Neural crest cell (in vitro differentiated cells): ENCODE results near the gene PDZRN4. TPM values are rescaled to one million over a fixed set of nuclear protein-coding genes. Genes with fewer than 3 reads are reported as not detected.

ENCODE experiments used
- DNase-seq: peaks from one replicate; pipeline ENCODE4 v3.0.0; 2021; ENCODE audit warnings: low read depth, mixed read lengths, low spot score
- H3K27ac Mint-ChIP-seq: one replicate; pipeline ENCODE4 v1.8.0; 2021; ENCODE audit warnings: mild to moderate bottlenecking, mixed read lengths; ENCODE audit not compliant: unreplicated experiment
- H3K27me3 Mint-ChIP-seq: 2 replicates; pipeline ENCODE4 v1.8.0; 2021; ENCODE audit warnings: low read depth, mild to moderate bottlenecking, mixed read lengths
- H3K36me3 Mint-ChIP-seq: 2 replicates; pipeline ENCODE4 v1.8.0; 2021; ENCODE audit warnings: low read depth, mild to moderate bottlenecking, mixed read lengths
- H3K4me1 Mint-ChIP-seq: 2 replicates; pipeline ENCODE4 v1.8.0; 2021; ENCODE audit warnings: mixed read lengths
- H3K4me3 Mint-ChIP-seq: one replicate; pipeline ENCODE4 v1.8.0; 2021; ENCODE audit warnings: mild to moderate bottlenecking, mixed read lengths
- H3K9me3 Mint-ChIP-seq: 2 replicates; pipeline ENCODE4 v1.8.0; 2021; ENCODE audit warnings: mixed read lengths
- CTCF ChIP-seq: fragments of 200-600 bp; sonication (generic); conservative IDR thresholded peaks from 2 replicates; pipeline ENCODE4 v1.5.0; 2021; ENCODE audit warnings: antibody characterized with exemption, mild to moderate bottlenecking
- total RNA-seq: library from RNA; stranded (reverse); gene quantifications from 2 replicates; pipeline ENCODE4 v1.2.1, GENCODE V29; 2021

The PDZRN4 gene
- total RNA-seq, 1 donor from 2014 or later, result 2.5 TPM

- Mint-ChIP-seq H3K4me1 (peaks cover 3% of the 10 kb centered on the region), H3K27me3 (no peaks in the 10 kb centered on the region), H3K9me3 (no peaks in the 10 kb centered on the region), H3K27ac (no peak overlapping the region), H3K36me3 (no peaks in the 10 kb centered on the region), H3K4me3 (no peak overlapping the region)
- TF ChIP-seq CTCF, result no peak
- DNase-seq, result no peak
Observed at GRCh38 chr12:41527062-41527461, 338.9 kb downstream of the PDZRN4 start.

- H3K27ac Mint-ChIP-seq, result no peak overlapping the region
- H3K4me1 Mint-ChIP-seq, result no peaks in the 10 kb centered on the region
- TF ChIP-seq CTCF, result no peak
- no peaks in the 10 kb centered on the region for H3K27me3 Mint-ChIP-seq
- no peaks in the 10 kb centered on the region for H3K9me3 Mint-ChIP-seq
- no peaks in the 10 kb centered on the region for H3K36me3 Mint-ChIP-seq
- H3K4me3 Mint-ChIP-seq, result no peak overlapping the region
- DNase-seq, result no peak
Observed at GRCh38 chr12:41527534-41528116, 339.5 kb downstream of the PDZRN4 start.

- Mint-ChIP-seq H3K4me1 (no peaks in the 10 kb centered on the region), H3K9me3 (no peaks in the 10 kb centered on the region), H3K27ac (no peak overlapping the region), H3K4me3 (no peak overlapping the region), H3K27me3 (no peaks in the 10 kb centered on the region), H3K36me3 (no peaks in the 10 kb centered on the region)
- TF ChIP-seq CTCF, result no peak
- no peak for DNase-seq
Observed at GRCh38 chr12:41528874-41529273, 340.8 kb downstream of the PDZRN4 start.

- DNase-seq, result no peak
- Mint-ChIP-seq H3K9me3 (no peaks in the 10 kb centered on the region), H3K27me3 (no peaks in the 10 kb centered on the region), H3K27ac (no peak overlapping the region), H3K36me3 (no peaks in the 10 kb centered on the region), H3K4me1 (peaks cover 11% of the 10 kb centered on the region), H3K4me3 (no peak overlapping the region)
- TF ChIP-seq CTCF, result no peak
Observed at GRCh38 chr12:41530441-41530840, 342.3 kb downstream of the PDZRN4 start.

GRCh38 chr12:41531147-41531829 is 343.2 kb downstream of the PDZRN4 start:
- peaks cover 11% of the 10 kb centered on the region for H3K4me1 Mint-ChIP-seq
- no peaks in the 10 kb centered on the region for H3K9me3 Mint-ChIP-seq
- H3K27me3 Mint-ChIP-seq, result no peaks in the 10 kb centered on the region
- TF ChIP-seq CTCF, result no peak
- no peak overlapping the region for H3K27ac Mint-ChIP-seq
- DNase-seq, result no peak
- H3K4me3 Mint-ChIP-seq, result no peak overlapping the region
- H3K36me3 Mint-ChIP-seq, result no peaks in the 10 kb centered on the region
